AG04450 (cell line): Measurements from ENCODE around the gene KRTAP10-7. TPM values are rescaled to one million over a fixed set of nuclear protein-coding genes. Genes with fewer than 3 reads are reported as not detected.

Experiments
- CTCF ChIA-PET: fragments of 300-600, 350-600 bp; formaldehyde crosslinking; extraction: SDS; loops from one replicate; lab custom pipeline; 2022; ENCODE audit warnings: antibody characterized with exemption, inconsistent platforms; lab: Charles Lee
- POLR2A ChIA-PET: fragments of 350-600 bp; formaldehyde crosslinking; extraction: SDS; loops from one replicate; lab custom pipeline; 2021; ENCODE audit warnings: antibody characterized with exemption, inconsistent platforms; lab: Yijun Ruan, JAX
- DNase-seq: peaks from one replicate; pipeline ENCODE4 v3.0.0-alpha.2; 2011; ENCODE audit warnings: low read depth, low spot score
- H3K27ac ChIP-seq: one replicate; pipeline ENCODE4 v1.5.1; 2012; ENCODE audit warnings: low read depth, low read length, control low read depth
- H3K27me3 ChIP-seq: one replicate; pipeline ENCODE4 v1.6.0; 2012; ENCODE audit warnings: low read length; ENCODE audit not compliant: control insufficient read depth, insufficient read depth
- H3K4me3 ChIP-seq: 2 replicates; pipeline ENCODE4 v1.5.1; 2011; ENCODE audit warnings: mild to moderate bottlenecking, low read depth, low read length, control low read depth
- H3K9me3 ChIP-seq: 2 replicates; pipeline ENCODE4 v1.5.1; 2012; ENCODE audit warnings: low read length; ENCODE audit not compliant: control insufficient read depth, insufficient read depth
- polyA plus RNA-seq: library from polyadenylated mRNA; depleted of rRNA; stranded (reverse); fragments of >200 nt; gene quantifications from 2 replicates; pipeline ENCODE4 v1.2.3, GENCODE V29; 2011
- TF ChIP-seq, protein P1 (sequence below): IDR thresholded peaks from 2 replicates; pipeline ENCODE4 v1.5.1; 2011; ENCODE audit warnings: low read depth, low read length, control low read depth, inconsistent platforms

Gene KRTAP10-7
- polyA plus RNA-seq, 1 experiment: not detected

DNA sequence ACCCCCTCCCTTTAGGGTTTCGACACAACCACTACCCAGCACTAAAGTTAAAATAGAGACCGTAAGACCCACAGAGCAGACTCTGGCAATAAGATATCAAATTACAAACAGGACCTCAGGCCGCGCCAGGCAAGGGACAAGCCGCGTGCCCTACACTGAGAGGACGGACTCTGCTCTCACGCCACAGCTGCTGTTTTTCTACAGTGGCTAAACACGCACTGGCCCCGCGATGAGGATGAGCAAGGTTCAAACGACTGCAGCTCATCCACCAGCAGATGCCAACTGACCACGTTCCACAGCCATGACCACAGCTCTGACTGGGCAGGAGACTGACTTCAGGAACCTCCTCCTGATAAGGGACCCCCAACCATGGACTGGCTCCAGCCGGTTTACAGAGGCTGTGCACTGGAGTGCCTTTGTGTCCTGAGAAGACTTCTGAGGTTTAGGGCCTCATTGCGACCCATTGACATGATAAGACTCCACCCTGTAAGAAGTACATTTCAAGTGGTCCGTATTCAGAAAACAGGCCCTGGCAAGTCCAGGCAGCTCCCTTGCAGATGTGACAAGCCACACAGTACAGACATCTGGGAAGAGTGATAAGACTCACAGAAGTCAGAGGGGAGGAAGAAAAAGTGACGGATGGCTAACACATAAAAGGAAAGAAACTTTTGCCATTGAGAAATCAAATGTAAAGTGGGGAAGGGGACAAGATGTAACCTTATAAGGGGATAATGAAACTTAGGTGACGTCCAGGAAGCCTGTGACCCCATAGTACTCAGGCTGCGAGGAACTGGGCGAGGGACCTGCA, 6.6 kb upstream of the KRTAP10-7 start:
- TF ChIP-seq, protein P1, sequence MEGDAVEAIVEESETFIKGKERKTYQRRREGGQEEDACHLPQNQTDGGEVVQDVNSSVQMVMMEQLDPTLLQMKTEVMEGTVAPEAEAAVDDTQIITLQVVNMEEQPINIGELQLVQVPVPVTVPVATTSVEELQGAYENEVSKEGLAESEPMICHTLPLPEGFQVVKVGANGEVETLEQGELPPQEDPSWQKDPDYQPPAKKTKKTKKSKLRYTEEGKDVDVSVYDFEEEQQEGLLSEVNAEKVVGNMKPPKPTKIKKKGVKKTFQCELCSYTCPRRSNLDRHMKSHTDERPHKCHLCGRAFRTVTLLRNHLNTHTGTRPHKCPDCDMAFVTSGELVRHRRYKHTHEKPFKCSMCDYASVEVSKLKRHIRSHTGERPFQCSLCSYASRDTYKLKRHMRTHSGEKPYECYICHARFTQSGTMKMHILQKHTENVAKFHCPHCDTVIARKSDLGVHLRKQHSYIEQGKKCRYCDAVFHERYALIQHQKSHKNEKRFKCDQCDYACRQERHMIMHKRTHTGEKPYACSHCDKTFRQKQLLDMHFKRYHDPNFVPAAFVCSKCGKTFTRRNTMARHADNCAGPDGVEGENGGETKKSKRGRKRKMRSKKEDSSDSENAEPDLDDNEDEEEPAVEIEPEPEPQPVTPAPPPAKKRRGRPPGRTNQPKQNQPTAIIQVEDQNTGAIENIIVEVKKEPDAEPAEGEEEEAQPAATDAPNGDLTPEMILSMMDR: no peak
- peaks cover 14% of the 10 kb centered on the region for H3K27me3 ChIP-seq
- CTCF ChIA-PET: no interaction called here
- POLR2A ChIA-PET: no interaction called here
- DNase-seq: no peak
- no peak overlapping the region for H3K27ac ChIP-seq
- no peak overlapping the region for H3K4me3 ChIP-seq
- no peaks in the 10 kb centered on the region; the same call in 1 of the 2 replicates for H3K9me3 ChIP-seq

DNA sequence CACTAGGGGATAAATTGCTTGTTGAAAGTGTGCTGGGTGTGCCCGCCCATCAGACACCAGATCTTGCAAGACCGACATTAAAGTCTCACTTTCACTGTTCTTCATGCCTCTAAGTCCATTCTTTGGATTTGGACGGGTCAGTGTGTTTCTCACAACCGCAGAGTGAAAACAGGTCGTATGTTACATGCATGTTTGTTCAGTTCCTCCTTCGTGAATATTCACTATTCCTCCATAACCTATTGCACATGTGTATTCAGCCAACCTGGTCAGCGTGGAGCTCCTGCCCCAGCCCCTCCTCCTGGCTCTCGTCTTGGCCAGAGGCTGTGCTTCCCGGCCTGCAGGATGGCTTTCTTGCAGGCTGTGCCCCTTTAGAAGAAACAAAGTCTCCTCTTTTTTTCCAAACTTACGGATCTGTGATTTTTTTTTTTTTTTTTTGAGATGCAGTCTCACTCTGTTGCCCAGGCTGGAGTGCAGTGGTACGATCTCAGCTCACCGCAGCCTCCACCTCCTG, 5.9 kb upstream of the KRTAP10-7 start:
- ChIA-PET POLR2A (no interaction called here), CTCF (no interaction called here)
- no peak for DNase-seq
- H3K9me3 ChIP-seq: no peaks in the 10 kb centered on the region; the same call in 1 of the 2 replicates
- TF ChIP-seq, protein P1: no peak
- H3K27me3 ChIP-seq: peaks cover 14% of the 10 kb centered on the region
- H3K4me3 ChIP-seq: no peak overlapping the region
- H3K27ac ChIP-seq: no peak overlapping the region

DNA sequence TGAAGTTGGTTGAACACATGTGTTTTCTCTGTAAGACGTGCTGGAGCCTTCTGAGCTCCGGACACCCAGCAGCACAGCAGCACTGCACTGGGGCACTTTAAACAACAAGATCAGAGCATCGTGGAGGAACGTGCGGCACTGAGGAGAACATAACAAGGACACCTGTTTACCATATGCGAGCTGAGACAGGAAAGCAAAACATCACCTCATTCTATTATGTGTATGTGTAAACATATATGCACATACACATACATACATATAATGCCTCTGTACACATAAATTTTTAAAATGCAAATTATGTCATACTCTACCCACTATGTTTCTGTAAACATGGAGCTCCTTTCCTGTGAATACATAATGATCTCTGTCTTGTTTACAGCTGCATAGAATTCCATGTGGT, 4.9 kb upstream of the KRTAP10-7 start:
- TF ChIP-seq, protein P1: no peak
- Histone ChIP-seq H3K27me3 (peaks cover 14% of the 10 kb centered on the region), H3K9me3 (no peaks in the 10 kb centered on the region; the same call in 1 of the 2 replicates), H3K27ac (no peak overlapping the region), H3K4me3 (no peak overlapping the region)
- DNase-seq: no peak
- POLR2A ChIA-PET: no interaction called here
- CTCF ChIA-PET: no interaction called here

DNA sequence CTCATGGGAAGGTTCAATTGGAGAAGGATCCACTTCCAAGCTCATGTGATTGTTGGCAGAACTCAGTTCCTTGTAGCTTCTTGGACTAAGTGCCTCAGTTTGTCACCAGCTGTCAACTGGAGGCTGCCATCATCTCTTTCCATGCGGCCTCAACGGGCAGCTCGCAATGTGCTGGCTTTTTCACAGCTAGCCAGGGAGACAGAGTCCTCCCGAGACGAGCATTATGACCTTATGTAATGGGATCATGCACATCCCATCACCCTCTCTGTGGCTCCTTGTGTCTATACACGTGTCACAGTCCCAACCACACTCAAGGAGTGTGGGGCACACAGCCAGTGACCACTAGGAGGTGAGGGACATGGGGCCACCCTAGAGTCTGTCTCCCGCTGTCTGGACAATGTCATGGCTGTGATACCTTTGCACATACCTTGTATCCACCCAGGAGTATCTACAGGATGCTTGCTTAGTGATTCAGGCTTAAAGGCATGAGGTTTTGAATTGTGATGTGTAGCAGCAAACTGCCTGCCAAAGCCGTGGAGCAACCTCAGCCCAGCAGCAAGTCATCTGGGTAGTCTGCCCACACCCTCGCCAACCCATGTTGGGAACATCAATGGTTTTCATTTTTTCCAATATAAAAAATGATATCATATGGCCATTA, 4.2 kb upstream of the KRTAP10-7 start:
- TF ChIP-seq, protein P1: no peak
- no peak for DNase-seq
- peaks cover 14% of the 10 kb centered on the region for H3K27me3 ChIP-seq
- no peak overlapping the region for H3K4me3 ChIP-seq
- no peak overlapping the region for H3K27ac ChIP-seq
- POLR2A ChIA-PET: no interaction called here
- CTCF ChIA-PET: no interaction called here
- H3K9me3 ChIP-seq: no peaks in the 10 kb centered on the region; the same call in 1 of the 2 replicates

DNA sequence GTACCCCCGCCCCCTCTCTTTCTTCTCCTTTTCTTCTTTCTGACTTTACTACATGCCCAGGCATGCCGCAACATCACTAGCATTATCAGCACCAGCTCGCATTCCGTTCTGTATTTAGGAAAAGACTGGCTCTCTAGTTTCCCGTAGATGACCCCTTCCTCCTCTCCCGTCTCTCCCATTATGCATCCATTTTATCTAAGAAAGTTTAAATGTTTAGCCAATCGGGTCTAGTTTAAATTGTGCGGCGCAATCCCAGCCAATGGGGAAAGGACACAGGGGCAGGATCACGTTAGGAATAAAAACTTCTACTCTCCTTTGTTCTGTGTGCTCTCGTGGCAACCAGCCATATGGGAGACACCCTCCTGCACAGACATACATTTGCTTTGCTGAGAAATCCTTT, 2.3 kb upstream of the KRTAP10-7 start:
- no peak for DNase-seq
- no peaks in the 10 kb centered on the region; the same call in 1 of the 2 replicates for H3K9me3 ChIP-seq
- no peak overlapping the region for H3K27ac ChIP-seq
- CTCF ChIA-PET: no interaction called here
- TF ChIP-seq, protein P1: no peak
- H3K27me3 ChIP-seq: peaks cover 12% of the 10 kb centered on the region
- no peak overlapping the region for H3K4me3 ChIP-seq
- POLR2A ChIA-PET: no interaction called here
